Immature natural killer cell (primary cell): Measurements from ENCODE around the gene PGR. TPM values are rescaled to one million over a fixed set of nuclear protein-coding genes. Genes with fewer than 3 reads are reported as not detected.

Experiments used
- DNase-seq, 3 donors: peaks; one replicate each; pipeline ENCODE4 v3.0.0; 2022; ENCODE audit warnings: mixed read lengths in 1 of 3
- H3K27ac Mint-ChIP-seq, 6 donors: one replicate each; pipeline ENCODE4 v1.8.0; 2020; ENCODE audit warnings: mixed read lengths in 6 of 6, mild to moderate bottlenecking in 5 of 6, inconsistent platforms in 4 of 6, moderate library complexity in 3 of 6
- H3K27me3 Mint-ChIP-seq, 3 donors: one replicate each; pipeline ENCODE4 v1.8.0; 2020 to 2021; ENCODE audit warnings: low read depth in 3 of 3, mild to moderate bottlenecking in 3 of 3, mixed read lengths in 3 of 3, moderate library complexity in 3 of 3, inconsistent platforms in 1 of 3
- H3K36me3 Mint-ChIP-seq, 3 donors: one replicate each; pipeline ENCODE4 v1.8.0; 2020; ENCODE audit warnings: mixed read lengths in 3 of 3, inconsistent platforms in 2 of 3, mild to moderate bottlenecking in 2 of 3
- H3K4me1 Mint-ChIP-seq, 2 donors: one replicate each; pipeline ENCODE4 v1.8.0; 2020; ENCODE audit warnings: inconsistent platforms in 2 of 2, mild to moderate bottlenecking in 2 of 2, mixed read lengths in 2 of 2, moderate library complexity in 1 of 2
- H3K4me3 Mint-ChIP-seq, 5 donors: one replicate each; pipeline ENCODE4 v1.8.0; 2020; ENCODE audit warnings: mild to moderate bottlenecking in 5 of 5, mixed read lengths in 5 of 5, inconsistent platforms in 3 of 5, moderate library complexity in 3 of 5
- H3K9me3 Mint-ChIP-seq, 6 donors: one replicate each; pipeline ENCODE4 v1.8.0; 2020; ENCODE audit warnings: mild to moderate bottlenecking in 6 of 6, mixed read lengths in 6 of 6, inconsistent platforms in 4 of 6, moderate library complexity in 3 of 6
- polyA plus RNA-seq, 3 donors: library from polyadenylated mRNA; unstranded; fragments of 300-500 nt; fragmentation: Illumina TruSeq; gene quantifications; one replicate each; pipeline ENCODE4 v1.2.3, GENCODE V29; 2021

PGR gene
- not detected for polyA plus RNA-seq

DNA sequence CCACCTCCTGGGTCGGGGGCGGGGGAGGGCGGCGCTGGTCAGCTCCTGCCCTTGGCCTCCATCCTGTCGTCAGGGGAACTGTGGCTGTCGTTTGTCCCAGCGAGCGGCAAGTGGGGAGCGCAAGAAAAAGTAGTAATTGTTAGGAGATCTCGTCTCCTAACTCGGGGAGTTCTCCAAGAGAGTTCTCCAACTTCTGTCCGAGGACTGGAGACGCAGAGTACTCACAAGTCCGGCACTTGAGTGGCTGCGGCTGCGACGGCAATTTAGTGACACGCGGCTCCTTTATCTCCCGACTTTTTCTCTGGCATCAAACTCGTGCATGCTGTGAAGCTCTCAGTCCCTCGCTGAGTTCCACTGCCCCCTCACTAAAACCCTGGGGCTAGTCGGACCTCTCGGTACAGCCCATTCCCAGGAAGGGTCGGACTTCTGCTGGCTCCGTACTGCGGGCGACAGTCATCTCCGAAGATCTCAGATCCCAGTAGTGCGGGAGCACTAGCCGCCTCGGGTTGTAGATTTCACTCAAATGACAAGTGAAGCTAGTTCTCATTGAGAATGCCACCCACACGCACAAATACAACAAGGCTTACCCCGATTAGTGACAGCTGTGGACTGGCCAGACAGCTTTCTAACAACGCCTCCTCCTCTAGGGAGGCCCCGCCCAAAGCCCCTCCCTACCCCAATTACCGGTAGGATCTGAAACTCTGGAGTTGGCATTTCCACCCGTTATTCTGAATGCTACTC is at the start of gene PGR:
Gene PGR, minus strand, starts transcription at position 611 of the 741 bp plus-strand sequence. CDS start 743 bp downstream, outside the sequence.
- Mint-ChIP-seq H3K4me3 (peak within 1 kb of the TSS in 1 of 5 donors; percentile 10), H3K27me3 (peaks cover 4 to 17% (median 8%) of the 10 kb centered on the region in 3 donors), H3K9me3 (peaks cover 11 to 42% (median 17%) of the 10 kb centered on the region in 6 donors), H3K27ac (no peak within 1 kb of the TSS), H3K36me3 (no peaks in the 10 kb centered on the region), H3K4me1 (no peaks in the 10 kb centered on the region)
- DNase-seq = no peak

- Mint-ChIP-seq H3K36me3 (no peaks in the 10 kb centered on the region), H3K4me1 (no peaks in the 10 kb centered on the region), H3K27ac (no peak overlapping the region), H3K27me3 (peaks cover 0 to 1% (median under 1%) of the 10 kb centered on the region in 3 donors), H3K4me3 (no peak overlapping the region), H3K9me3 (peaks cover 1 to 31% (median 13%) of the 10 kb centered on the region in 6 donors)
- no peak for DNase-seq
These were observed 46.8 kb upstream of the PGR start for GRCh38 chr11:101176381-101176780.

DNA sequence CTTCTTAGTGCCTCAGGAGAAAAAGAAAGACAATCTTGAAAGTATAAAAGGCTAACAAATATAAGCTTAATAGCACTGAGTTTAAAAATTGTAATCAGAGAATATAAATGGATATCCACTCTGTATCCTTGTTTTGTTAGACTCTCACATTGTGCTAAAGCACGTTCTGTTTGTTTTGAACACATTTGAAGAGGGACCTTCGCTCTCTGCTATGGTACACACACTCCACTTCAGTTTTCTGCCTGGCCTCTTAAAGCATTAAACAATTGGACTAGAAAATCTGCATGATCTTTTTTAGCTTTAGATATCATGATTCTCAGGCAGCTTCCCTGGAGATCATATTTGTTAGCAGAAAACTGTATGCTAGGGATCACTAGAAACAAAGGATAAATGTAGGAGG is 40.3 kb upstream of the PGR start:
- Mint-ChIP-seq H3K36me3 (no peaks in the 10 kb centered on the region), H3K4me3 (no peak overlapping the region), H3K4me1 (no peaks in the 10 kb centered on the region), H3K27ac (no peak overlapping the region), H3K27me3 (peaks cover 0 to 4% (median 4%) of the 10 kb centered on the region in 3 donors), H3K9me3 (peaks cover 14 to 44% (median 21%) of the 10 kb centered on the region in 6 donors)
- DNase-seq = no peak

- Mint-ChIP-seq H3K4me3 (no peak overlapping the region), H3K4me1 (no peaks in the 10 kb centered on the region), H3K36me3 (no peaks in the 10 kb centered on the region), H3K27ac (no peak overlapping the region), H3K9me3 (peaks cover 24 to 49% (median 29%) of the 10 kb centered on the region in 6 donors), H3K27me3 (peaks cover 0 to 4% (median 4%) of the 10 kb centered on the region in 3 donors)
- no peak for DNase-seq
These were observed 36.4 kb upstream of the PGR start for GRCh38 chr11:101166038-101166437.

DNA sequence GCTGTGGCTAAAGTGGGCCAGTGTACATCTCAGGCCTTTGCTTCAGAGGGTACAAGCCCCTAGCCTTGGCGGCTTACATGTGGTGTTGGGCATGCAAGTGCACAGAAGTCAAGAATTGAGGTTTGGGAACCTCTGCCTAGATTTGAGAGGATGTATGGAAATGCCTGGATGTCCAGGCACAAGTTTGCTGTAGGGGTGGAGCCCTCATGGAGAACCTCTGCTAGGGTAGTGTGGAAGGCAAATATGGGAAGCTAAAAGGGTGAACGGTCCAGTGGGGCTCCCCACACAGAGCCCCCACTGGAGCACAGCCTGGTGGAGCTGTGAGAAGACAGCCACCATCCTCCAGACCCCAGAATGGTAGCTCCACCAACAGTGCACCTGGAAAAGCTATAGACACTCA is 28.5 kb upstream of the PGR start:
- no peak overlapping the region for H3K27ac Mint-ChIP-seq
- H3K36me3 Mint-ChIP-seq = no peaks in the 10 kb centered on the region
- no peak overlapping the region for H3K4me3 Mint-ChIP-seq
- no peak for DNase-seq
- H3K27me3 Mint-ChIP-seq = no peaks in the 10 kb centered on the region
- H3K9me3 Mint-ChIP-seq = peaks cover 21 to 56% (median 26%) of the 10 kb centered on the region in 6 donors
- no peaks in the 10 kb centered on the region for H3K4me1 Mint-ChIP-seq

DNA sequence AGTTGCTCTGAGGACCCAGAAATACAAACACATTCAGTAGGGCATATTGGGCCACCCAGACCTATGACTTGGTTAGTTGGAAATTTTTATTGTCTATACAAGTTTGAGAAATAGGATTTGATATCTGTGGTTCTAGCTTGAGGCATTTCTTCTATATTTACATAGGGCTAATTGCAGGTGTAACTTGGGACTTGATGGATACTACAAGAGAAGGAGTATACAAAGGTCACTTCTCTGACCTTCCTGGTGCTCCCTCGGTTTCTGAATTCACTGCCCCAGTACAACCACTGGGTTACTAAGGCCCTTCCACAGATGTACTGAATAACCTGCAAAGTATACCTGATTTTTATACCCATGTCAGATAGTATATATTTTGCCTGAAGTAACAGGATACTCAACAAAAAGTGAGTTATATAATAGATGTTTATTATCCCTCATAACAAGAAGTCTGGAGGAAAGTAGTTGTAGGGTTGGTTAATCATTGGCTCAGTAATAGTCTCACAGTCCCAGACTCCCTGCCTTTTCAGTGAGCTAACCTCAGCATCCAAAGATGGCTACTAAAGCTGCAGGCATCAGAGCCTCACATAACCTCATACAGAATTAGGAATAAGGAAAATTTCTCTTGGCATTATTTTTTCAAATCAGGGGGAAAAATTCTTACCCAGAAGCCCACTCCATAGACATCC is 8.8 kb upstream of the PGR start:
- Mint-ChIP-seq H3K4me1 (no peaks in the 10 kb centered on the region), H3K4me3 (no peak overlapping the region), H3K36me3 (no peaks in the 10 kb centered on the region)

GRCh38 chr11:101133190-101133589 is 3.6 kb upstream of the PGR start:
- Mint-ChIP-seq H3K4me1 (no peaks in the 10 kb centered on the region), H3K36me3 (no peaks in the 10 kb centered on the region), H3K27me3 (peaks cover 0 to 8% (median 2%) of the 10 kb centered on the region in 3 donors), H3K9me3 (peaks cover 8 to 38% (median 19%) of the 10 kb centered on the region in 6 donors), H3K27ac (no peak overlapping the region), H3K4me3 (no peak overlapping the region)
- no peak for DNase-seq

More for the DNA sequence above, 8.8 kb upstream of the PGR start:
- H3K9me3 Mint-ChIP-seq = peaks cover 5 to 23% (median 8%) of the 10 kb centered on the region in 6 donors
- DNase-seq = no peak
- H3K27ac Mint-ChIP-seq = no peak overlapping the region
- no peaks in the 10 kb centered on the region for H3K27me3 Mint-ChIP-seq

- Mint-ChIP-seq H3K27ac (no peak overlapping the region), H3K9me3 (peaks cover 11 to 42% (median 17%) of the 10 kb centered on the region in 6 donors), H3K36me3 (no peaks in the 10 kb centered on the region), H3K4me1 (no peaks in the 10 kb centered on the region), H3K4me3 (no peak overlapping the region), H3K27me3 (peaks cover 4 to 17% (median 8%) of the 10 kb centered on the region in 3 donors)
- DNase-seq = no peak
These were observed 926 bp downstream of the PGR start for GRCh38 chr11:101128571-101129202.

GRCh38 chr11:101127699-101128570 is 1.7 kb downstream of the PGR start:
- no peak for DNase-seq
- peaks cover 14 to 37% (median 18%) of the 10 kb centered on the region in 6 donors for H3K9me3 Mint-ChIP-seq
- no peaks in the 10 kb centered on the region for H3K4me1 Mint-ChIP-seq
- no peak overlapping the region for H3K4me3 Mint-ChIP-seq
- no peaks in the 10 kb centered on the region for H3K36me3 Mint-ChIP-seq
- H3K27me3 Mint-ChIP-seq = peaks cover 4 to 17% (median 8%) of the 10 kb centered on the region in 3 donors
- H3K27ac Mint-ChIP-seq = no peak overlapping the region

DNA sequence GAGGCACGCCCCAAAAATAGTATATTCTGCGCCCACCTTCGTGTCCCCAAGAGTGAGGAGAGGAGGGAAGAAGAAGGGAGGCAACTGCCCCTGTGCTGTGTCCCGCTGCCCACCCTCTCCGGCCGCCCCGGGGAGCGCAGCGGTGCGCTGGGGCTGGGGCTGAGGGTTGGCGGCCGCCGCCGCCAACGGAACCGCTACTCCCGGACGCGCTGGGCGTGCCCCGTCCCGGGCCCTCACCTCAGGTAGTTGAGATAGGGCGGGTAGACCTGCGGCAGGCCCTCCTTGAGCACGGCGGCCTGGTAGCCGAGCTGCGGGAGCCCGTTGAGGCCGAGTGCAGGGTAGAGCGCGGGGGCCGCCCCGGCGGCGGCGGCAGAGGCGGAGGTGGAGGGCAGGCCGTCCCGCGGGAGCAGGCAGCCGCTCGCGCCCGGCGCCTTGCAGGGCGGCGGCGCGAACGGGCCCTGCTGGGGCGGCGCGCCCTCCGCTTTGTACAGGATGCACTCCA is 2.4 kb downstream of the PGR start:
- Mint-ChIP-seq H3K36me3 (no peaks in the 10 kb centered on the region), H3K27ac (no peak overlapping the region), H3K9me3 (peaks cover 17 to 37% (median 19%) of the 10 kb centered on the region in 6 donors), H3K27me3 (peaks cover 4 to 17% (median 8%) of the 10 kb centered on the region in 3 donors), H3K4me1 (no peaks in the 10 kb centered on the region), H3K4me3 (peak overlapping the region in 1 of 5 donors; percentile 7)
- no peak for DNase-seq

DNA sequence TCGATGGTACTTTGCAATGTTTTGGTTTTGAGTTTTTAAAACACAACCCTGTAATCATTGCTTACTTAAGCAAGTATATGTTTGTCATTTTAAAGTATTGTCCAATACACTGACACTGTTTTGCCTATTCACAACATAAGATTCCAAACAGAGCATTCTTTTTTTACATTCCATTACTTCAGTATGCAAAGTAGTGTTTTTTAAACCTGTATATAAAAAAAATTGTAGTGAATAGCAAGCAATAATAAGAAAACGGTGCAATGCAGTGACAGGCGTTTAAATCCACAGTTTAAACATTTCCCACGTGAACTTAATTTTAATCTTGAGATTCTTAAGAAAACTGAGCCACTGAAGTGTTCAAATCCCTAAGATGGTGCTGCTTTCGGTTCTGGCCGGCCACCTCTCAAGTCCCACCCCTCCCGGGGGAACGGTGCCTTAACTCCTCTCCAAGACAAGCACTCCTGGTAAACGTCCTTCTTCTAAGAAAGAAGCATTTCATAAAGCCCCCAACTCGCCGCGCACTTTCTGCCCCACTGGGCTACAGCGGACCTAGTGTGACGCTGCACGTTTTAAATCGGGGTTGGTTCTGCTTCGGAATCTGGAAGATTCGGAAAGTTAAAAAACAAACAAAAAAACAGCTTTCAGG is 2.9 kb downstream of the PGR start:
- Mint-ChIP-seq H3K27me3 (peaks cover 4 to 17% (median 8%) of the 10 kb centered on the region in 3 donors), H3K36me3 (no peaks in the 10 kb centered on the region), H3K27ac (no peak overlapping the region), H3K4me3 (peak overlapping the region in 1 of 5 donors; percentile 7), H3K4me1 (no peaks in the 10 kb centered on the region), H3K9me3 (peaks cover 17 to 37% (median 19%) of the 10 kb centered on the region in 6 donors)
- no peak for DNase-seq

DNA sequence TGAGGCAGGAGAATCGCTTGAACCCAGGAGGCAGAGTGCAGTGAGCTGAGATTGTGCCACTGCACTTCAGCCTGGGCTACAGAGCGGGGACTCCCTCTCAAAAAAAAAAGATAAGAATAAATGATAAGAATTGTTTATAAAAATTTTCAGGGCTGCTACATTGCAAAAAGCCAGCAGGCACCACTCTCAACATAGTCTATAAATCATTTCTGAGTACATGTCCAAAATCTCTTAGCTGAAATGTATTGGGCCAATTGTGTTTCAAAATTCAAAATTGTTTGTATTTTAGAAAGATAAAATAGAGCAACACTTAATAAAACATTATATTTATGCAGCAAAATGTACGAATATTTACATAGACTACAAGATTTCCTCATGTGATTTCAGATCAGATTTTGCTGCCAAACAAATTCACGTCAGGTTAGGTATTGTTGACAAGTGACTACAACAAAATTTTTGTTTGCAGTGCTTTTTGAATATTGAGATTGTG is 13.9 kb downstream of the PGR start:
- H3K27me3 Mint-ChIP-seq = no peaks in the 10 kb centered on the region
- DNase-seq = no peak
- no peak overlapping the region for H3K4me3 Mint-ChIP-seq

More for the DNA sequence above, 13.9 kb downstream of the PGR start:
- Mint-ChIP-seq H3K36me3 (no peaks in the 10 kb centered on the region), H3K4me1 (no peaks in the 10 kb centered on the region), H3K9me3 (peaks cover 3 to 20% (median 6%) of the 10 kb centered on the region in 6 donors), H3K27ac (no peak overlapping the region)
